Panc1 (cell line): ENCODE data around the gene AP1S1.
A peak's percentile ranks its signal among the peaks of the same experiment; 100 is the strongest.

Experiments
- CTCF ChIP-seq: fragments of 450-650 bp; IDR thresholded peaks from 2 replicates; pipeline ENCODE4 v1.5.1; 2017; ENCODE audit warnings: mild to moderate bottlenecking
- POLR2AphosphoS5 ChIP-seq: IDR thresholded peaks from 2 replicates; pipeline ENCODE4 v1.6.1; 2012; ENCODE audit warnings: mild to moderate bottlenecking, low read depth, low read length, moderate library complexity
- REST ChIP-seq, 2 experiments: IDR thresholded peaks; 2 replicates each; pipeline ENCODE4 v1.6.1; 2011 to 2012; ENCODE audit warnings: low read depth in 2 of 2, control low read depth in 1 of 2, low read length in 1 of 2, mild to moderate bottlenecking in 1 of 2, moderate library complexity in 1 of 2; ENCODE audit not compliant: insufficient read depth in 1 of 2
- SIN3A ChIP-seq: IDR thresholded peaks from 2 replicates; pipeline ENCODE4 v1.6.1; 2012; ENCODE audit warnings: low read depth, mild to moderate bottlenecking, low read length, moderate library complexity, borderline replicate concordance; ENCODE audit not compliant: insufficient read depth
- TCF7L2 ChIP-seq: IDR thresholded peaks from 2 replicates; pipeline ENCODE4 v1.6.1; 2011; ENCODE audit warnings: mild to moderate bottlenecking, low read depth, low read length, inconsistent platforms

- no peak for TF ChIP-seq TCF7L2
- peak; percentile 55 for TF ChIP-seq CTCF
- TF ChIP-seq POLR2AphosphoS5 = no peak
- no peak for TF ChIP-seq REST (IDR thresholded peaks at IDR 0.05; ENCODE audit: insufficient read depth in 1 of 2, low read depth in 2 of 2, low read length in 1 of 2)
- TF ChIP-seq SIN3A = no peak
Measured at GRCh38 chr7:101171442-101171837, 17.2 kb downstream of the AP1S1 start.
